Stimulated activated CD4-positive, alpha-beta T cell treated with anti-CD3 and anti-CD28 coated beads, Interleukin-4, amount 100 ng/mL, for 4 hours (primary cell): ENCODE results near the gene BHLHA15.
"Not testable (repeated sequence)": the region's sequence is repeated elsewhere in the genome, so short reads cannot be mapped to it uniquely, and the experiment has no call there.

Experiments
- DNase-seq, 2 experiments: peaks; one replicate each; pipeline ENCODE4 v3.0.0-alpha.2; 2020

BHLHA15 gene

GRCh38 chr7:98211676-98212531 lies 665 bp downstream of the BHLHA15 start:
- DNase-seq: no peak

GRCh38 chr7:98212532-98213041 lies 1.3 kb downstream of the BHLHA15 start:
- no peak for DNase-seq

- DNase-seq: no peak
Measured at GRCh38 chr7:98213296-98213887, 2.2 kb downstream of the BHLHA15 start.

- DNase-seq: no peak
Measured at GRCh38 chr7:98213888-98214810, 2.9 kb downstream of the BHLHA15 start.

- no peak for DNase-seq
Measured at GRCh38 chr7:98214811-98215321, 3.6 kb downstream of the BHLHA15 start.

- DNase-seq: no peak
Measured at GRCh38 chr7:98215561-98216495, 4.6 kb downstream of the BHLHA15 start.

- no peak for DNase-seq
Measured at GRCh38 chr7:98216941-98217622, 5.8 kb downstream of the BHLHA15 start.

GRCh38 chr7:98217623-98218582 lies 6.7 kb downstream of the BHLHA15 start:
- no peak for DNase-seq

GRCh38 chr7:98219382-98219781 lies 8.1 kb downstream of the BHLHA15 start:
- not testable (repeated sequence) for DNase-seq

- no peak for DNase-seq
Measured at GRCh38 chr7:98221611-98222532, 10.6 kb downstream of the BHLHA15 start.

GRCh38 chr7:98222533-98223195 lies 11.4 kb downstream of the BHLHA15 start:
- no peak for DNase-seq

GRCh38 chr7:98223351-98223897 lies 12.2 kb downstream of the BHLHA15 start:
- no peak for DNase-seq

GRCh38 chr7:98223898-98224700 lies 12.9 kb downstream of the BHLHA15 start:
- no peak for DNase-seq

- DNase-seq: no peak
Measured at GRCh38 chr7:98224701-98225181, 13.5 kb downstream of the BHLHA15 start.

- DNase-seq: no peak
Measured at GRCh38 chr7:98225913-98226614, 14.8 kb downstream of the BHLHA15 start.

GRCh38 chr7:98227939-98228338 lies 16.7 kb downstream of the BHLHA15 start:
- no peak for DNase-seq
